ENCODE results near the gene PTPN23.

PTPN23 gene

DNA sequence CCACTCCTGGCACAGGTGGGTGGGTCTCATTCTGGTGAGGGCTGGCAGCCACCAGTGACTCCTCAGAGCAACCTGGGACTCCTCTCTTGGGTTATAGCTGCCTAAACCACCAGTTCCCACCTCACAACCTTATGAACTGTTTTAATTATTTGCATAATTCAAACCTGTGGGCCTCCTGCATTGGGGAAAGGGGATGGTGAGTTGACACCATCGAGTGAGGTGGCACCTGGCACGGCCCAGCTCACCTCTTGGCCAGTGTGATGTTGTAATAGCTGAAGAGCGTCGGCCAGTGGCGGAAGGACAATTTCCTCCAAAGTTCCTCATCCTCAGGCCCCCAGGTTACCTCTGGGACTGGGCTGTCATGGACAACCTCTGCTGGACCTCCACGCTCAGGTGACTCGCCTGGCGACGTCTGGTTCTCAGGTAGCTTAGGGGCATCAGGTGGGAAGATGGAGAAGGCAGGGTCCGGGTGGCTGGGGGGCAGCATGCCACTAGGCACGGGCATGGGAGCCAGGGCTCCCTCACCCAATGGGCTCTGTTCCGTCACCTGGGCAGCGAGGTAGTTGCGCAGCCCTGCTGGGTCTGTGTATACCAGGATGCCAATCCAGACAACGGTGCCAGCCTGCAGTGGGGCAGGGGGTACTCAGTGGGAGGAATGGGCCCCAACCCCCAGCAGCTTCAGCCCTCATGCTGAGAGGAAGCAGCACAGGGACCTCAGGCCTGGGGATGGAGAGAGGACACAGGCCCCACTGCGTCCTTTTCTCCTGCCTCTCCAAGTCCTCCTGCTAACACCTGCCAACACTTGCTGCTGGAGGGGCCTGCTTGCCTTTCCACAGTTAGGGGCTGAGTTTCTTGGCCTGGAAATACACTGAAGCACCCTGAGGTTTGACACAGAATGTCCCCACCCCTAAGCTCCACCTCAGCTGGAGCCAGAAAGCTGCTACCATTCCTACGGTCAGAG lies 38.5 kb downstream of the PTPN23 start:
- DNase-seq (ENCODE audit: low spot score), result no peak

DNA sequence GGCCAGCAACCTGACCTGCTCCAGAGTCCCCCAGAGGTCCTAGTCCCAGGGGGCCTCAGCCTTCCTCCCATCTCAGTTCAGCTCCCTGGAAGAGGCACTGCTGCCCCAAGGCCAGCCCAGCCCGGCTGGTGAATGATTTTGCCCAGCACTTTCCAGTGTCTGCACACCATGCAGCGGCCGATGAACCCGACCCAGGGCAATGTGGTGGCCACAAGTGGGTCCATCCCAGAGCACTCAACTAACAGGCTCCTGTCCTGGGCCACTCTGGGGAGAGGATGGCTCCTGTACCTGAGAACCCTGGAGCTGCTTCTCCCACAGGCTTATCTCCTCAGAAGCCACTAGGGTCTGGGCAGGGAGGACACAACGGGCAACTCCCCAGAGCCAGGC lies 39.2 kb downstream of the PTPN23 start:
- DNase-seq (ENCODE audit: low spot score), result no peak

DNA sequence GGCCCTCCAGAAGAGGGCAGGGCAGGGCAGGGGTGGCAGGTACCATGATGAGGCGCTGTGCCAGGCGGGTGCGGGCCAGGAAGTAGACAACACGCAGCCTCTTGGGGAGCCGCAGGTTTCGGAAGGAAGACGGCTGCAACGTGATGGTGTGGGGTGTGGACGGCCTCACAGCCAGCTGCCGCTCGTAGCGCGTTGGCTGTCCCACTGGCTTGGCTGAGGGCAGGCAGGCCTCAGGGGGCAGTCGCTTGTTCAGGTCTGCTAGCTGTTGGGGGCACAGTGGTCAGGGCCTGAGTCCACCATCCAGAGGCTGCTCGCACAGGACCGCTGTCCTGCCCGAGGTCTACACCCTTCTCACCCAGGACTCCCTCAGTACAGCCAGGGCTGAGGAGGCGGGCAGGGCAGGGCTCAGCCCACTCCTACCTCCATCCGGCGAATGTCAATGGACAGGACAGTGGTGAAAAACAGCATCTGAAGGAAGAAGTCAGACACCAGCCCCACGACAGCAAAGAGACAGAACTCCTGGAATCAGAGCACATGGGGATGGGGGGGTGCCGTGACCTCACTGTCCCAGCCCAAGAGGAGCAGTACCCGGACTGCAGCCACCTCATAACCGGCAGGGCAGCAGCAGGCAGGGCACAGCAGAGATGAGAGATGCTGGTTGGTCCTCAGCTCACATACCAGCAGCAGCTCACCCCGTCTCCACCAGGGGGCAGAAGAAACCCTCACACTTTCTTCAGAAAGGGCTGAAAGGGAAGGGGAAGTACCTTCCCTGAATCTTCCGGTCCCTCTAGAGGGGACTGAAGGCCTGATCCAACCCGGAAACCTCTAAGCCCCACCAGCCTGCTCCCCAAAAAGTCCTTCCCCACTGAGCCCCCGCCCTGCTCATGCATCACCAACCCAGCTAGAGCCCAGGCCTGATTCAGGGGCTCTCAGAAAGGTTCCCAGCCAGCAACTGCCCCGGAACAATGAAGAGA lies 40.0 kb downstream of the PTPN23 start:
- peak; percentile 95 for DNase-seq (ENCODE audit: low spot score)

DNA sequence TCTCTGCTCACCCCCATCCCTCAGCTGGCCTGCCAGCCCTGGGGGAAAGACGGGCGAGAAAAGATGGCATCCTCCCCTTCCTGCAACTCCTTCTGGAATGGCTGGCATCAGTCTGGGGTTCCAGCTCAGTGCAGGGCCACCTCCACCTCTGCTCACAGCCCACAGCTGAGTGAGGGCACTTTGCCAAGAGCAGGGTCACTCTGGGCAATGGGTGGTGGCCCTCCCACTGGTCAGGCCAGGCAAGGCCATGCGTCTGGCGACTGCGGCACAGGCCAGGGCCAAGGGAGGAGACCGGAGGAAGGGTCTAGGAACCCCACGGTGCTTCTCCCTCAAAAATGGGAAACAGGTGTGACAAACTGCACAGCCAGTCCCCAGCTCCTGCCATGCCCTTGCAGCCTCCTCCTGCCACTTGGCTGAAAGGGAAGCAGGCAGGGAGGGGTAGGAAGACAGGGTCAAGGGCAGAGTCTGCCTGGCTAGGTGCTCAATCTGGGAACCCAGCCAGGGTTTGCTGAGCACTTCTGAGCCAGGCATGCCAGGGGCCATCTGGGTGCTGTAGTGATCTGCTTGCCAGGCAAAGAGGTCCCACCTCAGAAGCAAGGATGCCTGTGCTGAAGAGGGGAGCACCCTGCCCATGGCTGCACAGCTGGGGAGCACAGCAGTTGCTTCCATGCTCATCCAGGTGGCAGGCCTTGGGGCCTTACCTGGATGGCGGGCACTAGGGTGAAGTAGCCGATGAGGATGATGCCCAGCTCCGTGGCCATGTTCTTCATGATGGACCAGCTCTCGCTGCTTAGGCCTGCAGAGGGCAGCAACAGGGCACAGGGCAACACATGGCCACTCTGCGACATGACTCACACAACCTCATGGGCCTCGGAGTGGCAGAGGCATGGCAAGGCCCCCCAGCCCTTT lies 41.2 kb downstream of the PTPN23 start:
- DNase-seq (ENCODE audit: low spot score), result peak; percentile 56

DNA sequence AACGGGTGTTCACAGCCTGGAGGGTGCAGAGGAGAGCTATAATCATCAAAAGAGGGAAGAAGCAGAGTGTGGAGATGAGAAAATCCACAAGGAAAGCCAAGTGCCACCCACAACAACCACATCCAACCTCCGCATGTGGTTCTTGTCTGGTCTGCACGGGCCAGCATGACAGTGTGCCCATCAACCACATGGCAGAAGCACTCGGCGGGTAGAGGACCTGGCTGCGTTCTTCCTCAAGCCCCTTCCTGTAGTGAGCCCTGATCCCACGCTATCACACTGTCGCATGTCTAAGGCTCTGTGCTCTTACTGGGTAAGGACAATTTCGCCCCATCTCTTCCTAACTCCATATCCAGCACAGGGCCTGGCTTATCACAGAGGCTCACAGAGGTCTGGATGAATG lies 41.9 kb downstream of the PTPN23 start:
- DNase-seq (ENCODE audit: low spot score), result no peak

DNA sequence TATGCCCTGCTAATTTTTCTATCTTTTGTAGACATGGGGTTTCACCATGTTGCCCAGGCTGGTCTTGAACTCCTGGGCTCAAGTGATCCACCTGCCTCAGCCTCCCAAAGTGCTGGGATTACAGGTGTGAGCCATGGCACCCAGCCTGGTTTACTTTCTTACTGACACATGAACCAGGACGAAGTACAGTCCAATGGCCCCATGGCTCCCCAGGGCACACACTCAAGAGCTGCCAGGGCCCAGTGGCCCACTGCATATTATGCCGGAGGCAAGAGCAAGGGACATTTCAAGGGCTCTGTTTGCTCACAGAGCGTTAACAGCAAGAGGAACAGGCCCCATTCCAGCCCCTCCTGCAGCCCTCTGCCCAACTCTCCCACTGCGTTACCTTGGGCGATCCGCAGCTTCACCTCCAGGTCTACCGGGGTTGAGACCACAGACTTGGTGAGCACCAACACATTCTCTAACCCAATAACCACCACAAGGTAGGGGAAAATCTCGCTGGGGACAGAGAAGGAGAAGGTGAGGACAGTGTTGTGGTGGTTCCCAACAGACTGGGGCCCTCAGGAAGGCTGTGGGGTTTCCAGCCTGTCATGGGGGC lies 42.8 kb downstream of the PTPN23 start:
- no peak for DNase-seq (ENCODE audit: low spot score)

DNA sequence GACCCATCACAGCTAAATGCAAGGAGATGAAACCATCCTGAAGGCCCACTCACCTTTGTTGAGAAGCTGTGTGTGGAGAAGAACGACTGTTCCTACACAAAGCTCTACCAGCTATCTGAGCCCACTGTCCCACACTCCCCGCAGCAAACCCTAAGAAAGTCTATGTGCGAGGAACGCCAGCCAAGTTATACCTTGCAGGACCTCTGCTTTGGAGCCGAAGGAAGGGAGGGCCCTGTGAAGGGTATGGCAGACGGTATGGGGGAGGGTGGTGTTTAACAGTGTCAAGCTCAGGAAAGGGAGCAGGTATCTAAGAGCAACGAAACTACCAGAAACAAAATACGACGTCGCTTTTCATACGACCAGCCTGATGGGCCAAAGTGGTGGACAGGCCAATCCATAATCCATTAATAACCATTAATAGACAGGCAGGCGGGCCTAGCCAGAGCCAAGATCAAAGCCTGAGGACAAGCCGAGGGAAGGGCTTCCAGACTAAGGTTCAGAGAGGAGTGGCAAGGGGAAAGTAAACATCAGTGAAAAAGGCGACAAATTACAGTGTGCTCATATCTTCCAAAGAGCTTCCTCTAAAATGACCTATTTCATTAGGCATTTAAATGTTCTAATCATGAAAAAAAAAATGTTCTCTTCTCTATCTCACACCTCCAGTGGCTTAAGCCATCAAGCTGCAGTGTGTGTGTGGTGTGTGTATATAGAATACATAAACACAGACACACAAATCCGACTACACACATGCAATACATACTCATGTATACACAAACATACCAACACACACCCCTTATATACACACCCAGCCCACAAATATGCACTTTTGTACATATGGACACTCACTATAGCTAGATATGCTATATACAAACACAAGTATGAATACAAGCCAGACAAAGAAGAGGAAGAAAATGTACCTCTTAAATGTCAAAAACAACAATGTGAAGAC lies 43.9 kb downstream of the PTPN23 start:
- DNase-seq (ENCODE audit: low spot score), result no peak

DNA sequence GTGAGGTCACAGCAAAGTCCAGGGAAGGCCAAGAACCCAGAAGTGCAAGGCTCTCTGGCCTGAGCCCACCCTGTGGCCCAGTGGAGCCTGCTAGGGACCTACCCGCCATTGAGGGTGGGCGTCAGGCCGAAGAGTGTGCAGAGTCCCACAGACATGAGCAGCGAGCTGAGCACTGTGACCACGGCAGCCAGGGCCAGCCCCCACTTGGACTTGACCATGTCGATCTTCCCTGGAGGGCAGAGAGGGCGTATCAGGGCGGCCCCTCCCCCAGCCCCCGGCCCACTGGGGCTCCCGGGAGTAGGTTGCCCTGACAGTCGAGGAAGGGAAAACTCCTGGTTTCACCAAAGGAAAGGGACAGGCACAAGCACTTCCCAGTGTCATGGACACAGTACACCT lies 44.6 kb downstream of the PTPN23 start:
- DNase-seq (ENCODE audit: low spot score), result no peak

DNA sequence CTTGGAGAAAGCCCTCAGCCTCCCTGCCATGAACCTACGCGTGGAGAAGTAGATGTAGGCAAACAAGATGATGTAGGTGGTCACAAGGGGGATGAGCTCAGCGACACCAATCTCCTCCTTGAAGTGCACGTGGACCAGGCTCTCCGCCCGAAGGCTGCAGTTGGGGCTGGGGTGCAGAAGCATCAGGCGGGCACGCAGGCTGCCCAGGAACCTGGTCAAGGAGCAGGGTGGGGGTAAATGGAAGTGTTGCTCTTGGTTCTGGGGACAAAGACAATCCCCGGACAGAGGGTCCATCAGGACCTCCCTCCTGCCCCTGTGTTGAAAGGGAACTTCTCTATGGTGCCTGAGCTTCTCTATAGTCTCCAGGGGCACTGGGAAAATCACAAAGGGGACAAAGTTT lies 45.1 kb downstream of the PTPN23 start:
- DNase-seq (ENCODE audit: low spot score), result no peak

DNA sequence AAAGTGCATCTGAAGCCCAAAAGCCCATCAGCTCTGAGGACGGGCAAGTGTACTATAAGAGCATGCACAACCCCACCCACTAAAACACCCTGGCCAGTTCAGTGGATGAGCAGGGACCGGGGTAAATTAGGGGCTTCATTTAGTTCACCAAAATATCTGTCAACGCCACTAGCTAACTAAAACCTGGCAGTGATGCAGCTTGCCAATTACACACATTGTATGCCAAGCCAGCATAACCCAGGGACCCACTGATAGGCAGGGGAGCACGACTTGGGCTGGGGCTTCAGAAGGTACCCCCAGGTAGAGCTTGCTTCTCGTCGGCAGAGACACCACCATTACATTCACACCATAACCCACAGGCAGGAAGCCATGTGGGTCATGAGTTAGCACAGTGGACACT lies 47.0 kb downstream of the PTPN23 start:
- DNase-seq (ENCODE audit: low spot score), result no peak

DNA sequence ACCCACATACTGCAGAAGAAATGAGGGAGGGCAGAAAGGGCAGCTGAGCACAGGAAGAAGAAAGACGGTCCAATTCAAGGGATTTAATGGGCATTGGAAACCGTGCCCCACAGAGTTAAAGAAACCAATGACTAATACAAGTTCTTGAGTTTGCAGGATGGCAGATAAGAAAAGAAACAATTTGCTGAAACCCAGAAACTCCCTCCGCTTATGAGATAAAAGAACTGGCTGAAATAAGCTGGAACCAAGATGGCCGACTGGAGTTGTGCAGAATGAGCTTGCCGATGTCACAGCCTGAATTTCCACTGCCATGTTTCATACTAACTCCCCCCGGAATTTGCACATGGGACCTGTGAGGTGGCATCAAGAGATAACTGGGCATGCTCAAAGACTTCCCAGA lies 47.8 kb downstream of the PTPN23 start:
- DNase-seq (ENCODE audit: low spot score), result no peak

DNA sequence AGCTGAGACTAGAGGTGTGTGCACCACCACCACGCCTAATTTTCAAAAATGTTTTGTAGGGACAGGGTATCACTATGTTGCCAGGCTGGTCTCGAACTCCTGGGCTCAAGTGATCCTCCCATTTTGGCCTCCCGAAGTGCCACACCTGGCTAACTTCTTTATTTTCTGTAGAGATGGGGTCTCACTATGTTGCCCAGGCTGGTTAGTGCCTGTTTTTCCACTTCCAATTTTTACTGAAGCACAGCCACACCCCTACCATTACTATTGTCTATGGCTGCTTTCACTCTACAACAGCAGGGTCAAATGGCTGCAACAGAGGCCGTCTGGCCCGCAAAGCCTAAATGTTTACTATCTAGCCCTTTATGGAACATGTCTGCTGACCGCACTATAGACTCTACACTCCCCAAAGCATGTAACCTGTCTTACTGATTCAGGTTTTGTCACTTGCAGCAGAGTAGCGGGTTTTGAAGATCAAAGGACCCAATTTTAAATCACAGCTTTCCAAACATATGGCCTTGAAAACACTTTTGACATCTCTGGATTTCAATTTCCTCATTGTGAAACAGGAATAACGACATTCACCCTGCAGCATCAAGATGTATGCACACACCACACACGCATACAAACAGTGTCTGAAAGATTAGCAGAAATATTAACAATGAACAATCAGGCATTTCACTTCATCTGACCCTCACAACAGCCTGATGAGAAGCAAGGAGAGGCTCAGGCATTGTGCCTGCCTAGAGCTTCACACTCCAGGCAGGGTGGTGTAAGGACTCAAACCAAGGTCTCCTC lies 48.9 kb downstream of the PTPN23 start:
- no peak for DNase-seq (ENCODE audit: low spot score)

DNA sequence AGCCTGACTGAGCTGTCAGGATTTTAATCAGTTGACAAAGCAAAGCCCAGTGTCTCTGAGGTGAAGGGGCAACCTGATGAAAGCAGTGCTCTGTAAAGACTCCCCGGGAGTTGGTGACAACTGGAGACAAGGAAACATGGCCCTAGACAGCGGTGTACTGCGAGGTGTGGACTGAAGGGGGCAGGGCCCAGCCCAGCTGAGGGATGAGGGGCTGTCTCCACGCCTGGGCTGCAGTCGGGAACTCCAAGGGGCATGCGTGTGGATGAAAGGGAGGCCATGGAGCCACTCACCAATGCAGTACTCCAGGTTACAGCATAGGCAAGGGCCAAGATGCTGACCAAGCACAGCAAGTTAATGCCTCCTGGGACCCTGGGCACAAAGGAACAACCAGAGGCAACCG lies 49.8 kb downstream of the PTPN23 start:
- no peak for DNase-seq (ENCODE audit: low spot score)

DNA sequence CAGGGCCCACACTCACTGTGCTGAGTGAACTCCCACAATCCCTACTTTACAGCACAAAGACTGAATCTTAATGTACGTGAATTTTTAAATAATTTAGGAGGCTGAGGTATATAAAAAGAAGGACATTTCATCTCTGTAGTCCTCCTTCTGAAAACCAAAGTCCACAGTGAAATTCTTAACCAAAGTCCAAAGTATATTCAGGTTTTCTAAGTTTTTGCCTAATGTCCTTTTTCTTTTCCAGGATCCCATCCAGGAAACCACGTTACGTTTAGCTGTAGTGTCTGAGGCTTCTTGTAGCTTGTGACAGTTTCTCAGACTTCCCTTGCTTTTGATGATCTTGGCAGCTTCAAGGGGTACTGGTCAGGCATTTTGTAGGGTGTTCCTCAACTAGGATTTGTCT lies 50.4 kb downstream of the PTPN23 start:
- no peak for DNase-seq (ENCODE audit: low spot score)

DNA sequence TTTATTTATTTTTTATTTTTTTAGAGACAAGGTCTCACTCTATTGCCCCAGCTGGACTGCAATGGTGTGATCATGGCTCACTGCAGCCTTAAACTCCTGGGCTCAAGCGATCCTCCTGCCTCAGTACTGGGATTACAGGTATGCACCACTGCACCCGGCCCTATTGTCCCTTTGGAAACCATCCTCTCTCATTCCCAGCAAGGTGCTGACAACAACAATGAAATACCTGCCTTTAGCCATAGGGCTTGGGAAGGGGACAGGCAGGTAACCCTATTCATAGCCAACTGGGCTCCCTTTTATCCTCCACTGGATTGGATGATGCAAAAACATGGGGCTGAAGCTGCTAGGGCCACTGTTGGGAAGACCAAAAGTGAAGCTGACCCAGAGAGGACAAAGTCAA lies 51.9 kb downstream of the PTPN23 start:
- no peak for DNase-seq (ENCODE audit: low spot score)

DNA sequence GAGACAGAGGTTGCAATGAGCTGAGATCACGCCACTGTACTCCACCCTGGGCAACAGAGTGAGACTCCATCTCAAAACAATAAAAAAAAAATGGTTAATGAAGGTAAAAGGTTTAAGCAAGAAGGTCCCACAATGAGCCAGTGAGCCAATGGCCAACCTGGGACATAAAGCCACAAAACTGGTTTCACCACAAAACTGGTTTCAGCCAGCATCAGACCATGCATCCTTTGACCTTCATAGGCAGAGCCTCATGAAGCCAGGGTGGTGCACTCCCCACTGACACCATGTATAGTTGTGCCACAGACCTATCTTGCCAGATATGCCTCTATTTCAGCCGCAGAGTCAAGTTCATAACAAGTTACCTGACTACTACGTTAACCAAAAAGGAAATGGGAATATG lies 53.0 kb downstream of the PTPN23 start:
- DNase-seq (ENCODE audit: low spot score), result no peak

DNA sequence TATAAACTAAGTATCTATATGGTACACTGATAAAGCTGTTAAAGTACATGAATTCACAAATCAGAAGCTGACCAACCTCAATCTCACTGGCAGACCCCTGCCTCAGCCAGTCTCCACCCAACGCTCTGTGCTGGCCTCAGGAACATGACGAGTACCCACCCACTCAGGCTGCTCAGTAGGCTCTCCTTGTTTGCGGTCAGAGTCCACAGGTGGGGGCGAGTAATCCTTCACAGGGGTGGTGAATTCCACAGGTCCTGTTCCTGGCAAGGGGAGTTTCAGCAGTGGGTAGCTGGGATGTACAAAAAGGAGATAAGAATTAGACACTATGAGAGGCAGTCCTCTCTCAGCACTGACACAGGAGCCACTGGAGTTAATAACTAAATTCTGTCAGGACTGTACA lies 54.0 kb downstream of the PTPN23 start:
- DNase-seq (ENCODE audit: low spot score), result no peak

DNA sequence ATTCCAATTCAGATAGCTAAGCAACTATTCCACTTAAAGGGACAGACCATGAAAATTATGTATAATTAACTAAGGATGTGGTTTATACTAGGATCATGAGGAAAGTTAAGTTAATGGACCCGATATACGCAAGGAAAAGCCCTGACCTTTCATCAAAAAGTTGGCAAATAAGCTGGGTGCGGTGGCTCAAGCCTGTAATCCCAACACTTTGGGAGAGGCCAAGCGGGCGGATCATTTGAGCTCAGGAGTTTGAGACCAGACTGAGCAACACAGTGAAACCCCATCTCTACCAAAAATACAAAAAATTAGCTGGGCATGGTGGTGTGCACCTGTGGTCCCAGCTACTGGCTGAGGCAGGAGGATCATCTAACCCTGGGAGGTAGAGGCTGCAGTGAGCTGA lies 55.4 kb downstream of the PTPN23 start:
- DNase-seq (ENCODE audit: low spot score), result no peak

DNA sequence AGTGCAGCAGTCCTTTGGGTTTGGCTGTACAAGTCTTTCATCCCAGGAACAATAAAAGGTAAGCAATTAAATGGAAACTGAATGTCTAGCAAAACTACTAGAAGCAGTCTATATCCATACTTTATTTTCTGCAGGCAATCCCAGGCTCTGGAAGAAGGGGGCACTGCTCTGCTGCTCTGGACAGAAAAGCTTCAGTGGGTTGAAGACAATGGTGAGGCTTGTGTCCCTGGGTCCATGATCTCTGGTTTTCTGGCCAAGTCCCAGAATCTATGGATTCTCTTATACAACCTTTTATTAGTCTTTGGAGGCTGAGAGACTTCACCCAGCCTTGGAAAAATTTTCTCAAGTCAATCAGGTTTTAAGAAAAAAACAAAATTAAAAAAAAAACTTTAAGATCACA lies 59.3 kb downstream of the PTPN23 start:
- no peak for DNase-seq (ENCODE audit: low spot score)
